ENCODE results near the gene TARDBP. TPM values are rescaled to one million over a fixed set of nuclear protein-coding genes. Genes with fewer than 3 reads are reported as not detected.
A peak's percentile ranks its signal among the peaks of the same experiment; 100 is the strongest.
"Not testable (repeated sequence)": the region's sequence is repeated elsewhere in the genome, so short reads cannot be mapped to it uniquely, and the experiment has no call there.

TARDBP gene
- total and polyA plus RNA-seq, 12 donors, result 66.0 to 138 (median 102) TPM

GRCh38 chr1:11045428-11046269 is 33.2 kb downstream of the TARDBP start:
- DNase-seq, result no peak
- H3K27me3 ChIP-seq, result no peaks in the 10 kb centered on the region
- ATAC-seq, result peak in 1 of 8 donors; percentile 13
- intact Hi-C loops (cut with DNase I), result loop anchor here in 2 of 10 donors (10.0 kb wide), 2 partner anchors 59 to 599 kb away; no protein-coding TSS in a partner anchor
- WGBS, 2 donors, result 48 to 55% methylated on average over 32 of the region's 32 CpGs
- no peaks in the 10 kb centered on the region for H3K4me1 ChIP-seq
- no peak overlapping the region for H3K4me3 ChIP-seq
- no peak for TF ChIP-seq CTCF (IDR thresholded peaks at IDR 0.05)
- H3K36me3 ChIP-seq, result no peaks in the 10 kb centered on the region
- H3K9me3 ChIP-seq, result no peaks in the 10 kb centered on the region
- H3K27ac ChIP-seq, result no peak overlapping the region

- H3K4me3 ChIP-seq, result no peak overlapping the region
- DNase-seq (no peak), ATAC-seq (no peak)
- TF ChIP-seq CTCF (IDR thresholded peaks at IDR 0.05), result no peak
- no peaks in the 10 kb centered on the region for H3K27me3 ChIP-seq
- intact Hi-C loops (cut with DNase I), result loop anchor here in 2 of 10 donors (10.0 kb wide), 2 partner anchors 59 to 599 kb away; no protein-coding TSS in a partner anchor
- no peaks in the 10 kb centered on the region for H3K9me3 ChIP-seq
- H3K27ac ChIP-seq, result no peak overlapping the region
- WGBS, 2 donors, result 83 to 85% methylated on average over 8 of the region's 8 CpGs
- no peaks in the 10 kb centered on the region for H3K4me1 ChIP-seq
- no peaks in the 10 kb centered on the region for H3K36me3 ChIP-seq
These were observed 33.8 kb downstream of the TARDBP start for GRCh38 chr1:11046270-11046566.

GRCh38 chr1:11046625-11047365 is 34.3 kb downstream of the TARDBP start, which contains the start of gene MASP2:
Gene MASP2, minus strand, starts transcription at chr1:11047239. Its CDS starts 32 bp downstream, at chr1:11047207.
- DNase-seq (no peak), ATAC-seq (peak in 1 of 8 donors; percentile 7)
- WGBS, 2 donors, result 92 to 94% methylated on average over 28 of the region's 28 CpGs
- Histone ChIP-seq H3K4me1 (peaks cover 0 to 3% (median 0%) of the 10 kb centered on the region in 9 donors), H3K27ac (no peak within 1 kb of the TSS), H3K4me3 (no peak within 1 kb of the TSS), H3K9me3 (no peaks in the 10 kb centered on the region), H3K36me3 (no peaks in the 10 kb centered on the region), H3K27me3 (no peaks in the 10 kb centered on the region)
- no peak for TF ChIP-seq CTCF (IDR thresholded peaks at IDR 0.05)
- intact Hi-C loops (cut with DNase I), result loop anchor here in 2 of 10 donors (10.0 kb wide), 2 partner anchors 58 to 598 kb away; no protein-coding TSS in a partner anchor

GRCh38 chr1:11051121-11051520 is 38.7 kb downstream of the TARDBP start:
- not testable (repeated sequence) for H3K27me3 ChIP-seq, DNase-seq, ATAC-seq, H3K27ac ChIP-seq, H3K9me3 ChIP-seq, H3K4me3 ChIP-seq
- Histone ChIP-seq H3K36me3 (peaks cover 0 to 23% (median 8%) of the 10 kb centered on the region in 9 donors), H3K4me1 (peaks cover 0 to 18% (median 0%) of the 10 kb centered on the region in 9 donors)
- WGBS, 2 donors, result 93 to 94% methylated on average over 10 of the region's 10 CpGs
- intact Hi-C loops (cut with DNase I), result loop anchor here in 1 of 10 donors (10.0 kb wide), 1 partner anchor 674 kb away; no protein-coding TSS in a partner anchor
